Mononuclear cell (primary cell): ENCODE data around the gene MYOD1. TPM values are rescaled to one million over a fixed set of nuclear protein-coding genes. Genes with fewer than 3 reads are reported as not detected.

ENCODE experiments used
- H3K27me3 ChIP-seq: 2 replicates; pipeline ENCODE4 v1.6.0; 2011; ENCODE audit warnings: low read length, control low read depth; ENCODE audit not compliant: insufficient read depth
- H3K4me1 ChIP-seq: 2 replicates; pipeline ENCODE4 v1.5.1; 2011; ENCODE audit warnings: mild to moderate bottlenecking, low read length, control low read depth; ENCODE audit not compliant: insufficient read depth
- H3K4me3 ChIP-seq: 2 replicates; pipeline ENCODE4 v1.5.1; 2011; ENCODE audit warnings: mild to moderate bottlenecking, low read length, moderate library complexity
- H3K9me3 ChIP-seq: 2 replicates; pipeline ENCODE4 v1.5.1; 2011; ENCODE audit warnings: low read depth, mild to moderate bottlenecking, control low read depth, low read length
- total RNA-seq: library from RNA; depleted of rRNA; stranded (reverse); fragments of >200 nt; gene quantifications from one replicate; pipeline ENCODE4 v1.2.3, GENCODE V29; 2012

The MYOD1 gene
- total RNA-seq, 1 donor = not detected

DNA sequence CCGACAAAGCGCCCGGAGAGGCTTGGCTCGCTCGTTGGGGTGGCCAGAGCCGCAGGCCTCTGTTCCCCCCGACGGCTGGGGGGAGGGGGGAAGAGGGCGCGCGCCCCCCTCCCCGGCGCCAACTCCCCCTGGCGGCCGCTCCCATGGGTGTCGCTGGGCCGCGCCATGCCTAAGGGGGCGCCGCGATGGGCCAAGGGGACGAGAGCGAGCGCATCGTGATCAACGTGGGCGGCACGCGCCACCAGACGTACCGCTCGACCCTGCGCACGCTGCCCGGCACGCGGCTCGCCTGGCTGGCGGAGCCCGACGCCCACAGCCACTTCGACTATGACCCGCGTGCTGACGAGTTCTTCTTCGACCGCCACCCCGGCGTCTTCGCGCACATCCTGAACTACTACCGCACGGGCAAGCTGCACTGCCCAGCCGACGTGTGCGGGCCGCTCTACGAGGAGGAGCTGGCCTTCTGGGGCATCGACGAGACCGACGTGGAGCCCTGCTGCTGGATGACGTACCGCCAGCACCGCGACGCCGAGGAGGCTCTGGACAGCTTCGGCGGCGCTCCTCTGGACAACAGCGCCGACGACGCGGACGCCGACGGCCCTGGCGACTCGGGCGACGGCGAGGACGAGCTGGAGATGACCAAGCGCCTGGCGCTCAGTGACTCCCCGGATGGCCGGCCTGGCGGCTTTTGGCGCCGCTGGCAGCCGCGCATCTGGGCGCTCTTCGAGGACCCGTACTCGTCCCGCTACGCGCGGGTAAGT lies 16.6 kb downstream of the MYOD1 start:
- H3K9me3 ChIP-seq = no peaks in the 10 kb centered on the region

GRCh38 chr11:17736579-17736893 lies 17.2 kb downstream of the MYOD1 start:
- H3K4me1 ChIP-seq = no peaks in the 10 kb centered on the region
- peaks cover 46% of the 10 kb centered on the region for H3K27me3 ChIP-seq
- no peak overlapping the region for H3K4me3 ChIP-seq
- no peaks in the 10 kb centered on the region for H3K9me3 ChIP-seq

More for the DNA sequence above, 16.6 kb downstream of the MYOD1 start:
- Histone ChIP-seq H3K4me3 (no peak overlapping the region), H3K27me3 (peaks cover 46% of the 10 kb centered on the region), H3K4me1 (no peaks in the 10 kb centered on the region)

- Histone ChIP-seq H3K4me1 (no peaks in the 10 kb centered on the region), H3K27me3 (peaks cover 41% of the 10 kb centered on the region), H3K4me3 (no peak overlapping the region), H3K9me3 (no peaks in the 10 kb centered on the region)
These were observed 17.8 kb downstream of the MYOD1 start for GRCh38 chr11:17736930-17737817.

DNA sequence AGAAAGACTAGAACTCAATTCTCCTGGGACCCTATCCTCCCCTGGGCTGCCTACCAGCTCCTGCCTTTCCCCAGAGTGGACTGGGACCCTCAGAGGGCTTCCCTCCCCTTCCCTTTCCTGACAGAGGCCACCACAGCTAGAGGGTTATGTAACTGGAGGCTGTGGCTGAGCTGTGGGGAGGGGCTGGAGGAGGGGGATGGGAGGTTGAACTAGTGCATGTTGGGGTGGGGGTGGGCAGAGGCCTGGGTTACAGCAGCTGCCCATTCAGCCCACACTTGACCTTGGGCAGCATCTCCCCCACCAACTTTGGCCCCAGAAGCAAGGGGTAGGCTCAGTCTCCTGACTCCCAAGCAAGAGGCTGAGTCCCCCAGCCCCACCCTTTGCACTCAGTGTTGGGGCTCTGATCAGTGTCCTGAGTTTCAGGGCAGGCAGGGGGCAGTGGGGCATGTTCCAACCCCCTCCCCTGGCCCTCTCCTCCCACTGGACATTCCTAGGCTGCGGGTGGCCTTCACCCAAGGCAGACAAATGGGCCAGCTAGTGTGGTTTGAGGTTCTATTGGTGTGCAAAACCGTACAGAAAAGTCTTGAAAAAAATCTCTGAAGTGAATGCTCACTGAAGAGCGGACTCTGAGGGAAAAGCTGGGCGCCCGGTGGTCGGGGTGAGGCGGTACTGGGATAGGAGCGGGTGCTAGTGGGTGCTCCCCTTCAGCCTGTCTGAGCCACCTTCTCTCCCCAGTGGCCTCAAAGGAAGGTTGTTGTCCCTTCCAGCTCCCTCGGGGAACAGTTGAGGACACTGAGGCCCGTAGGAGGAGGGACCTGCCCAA lies 19.0 kb downstream of the MYOD1 start:
- H3K4me3 ChIP-seq = no peak overlapping the region
- no peaks in the 10 kb centered on the region for H3K9me3 ChIP-seq
- H3K4me1 ChIP-seq = no peaks in the 10 kb centered on the region
- peaks cover 32% of the 10 kb centered on the region for H3K27me3 ChIP-seq

- H3K4me1 ChIP-seq = no peaks in the 10 kb centered on the region
- no peaks in the 10 kb centered on the region for H3K9me3 ChIP-seq
- H3K27me3 ChIP-seq = peaks cover 22% of the 10 kb centered on the region
- no peak overlapping the region for H3K4me3 ChIP-seq
These were observed 20.6 kb downstream of the MYOD1 start for GRCh38 chr11:17739945-17740338.

DNA sequence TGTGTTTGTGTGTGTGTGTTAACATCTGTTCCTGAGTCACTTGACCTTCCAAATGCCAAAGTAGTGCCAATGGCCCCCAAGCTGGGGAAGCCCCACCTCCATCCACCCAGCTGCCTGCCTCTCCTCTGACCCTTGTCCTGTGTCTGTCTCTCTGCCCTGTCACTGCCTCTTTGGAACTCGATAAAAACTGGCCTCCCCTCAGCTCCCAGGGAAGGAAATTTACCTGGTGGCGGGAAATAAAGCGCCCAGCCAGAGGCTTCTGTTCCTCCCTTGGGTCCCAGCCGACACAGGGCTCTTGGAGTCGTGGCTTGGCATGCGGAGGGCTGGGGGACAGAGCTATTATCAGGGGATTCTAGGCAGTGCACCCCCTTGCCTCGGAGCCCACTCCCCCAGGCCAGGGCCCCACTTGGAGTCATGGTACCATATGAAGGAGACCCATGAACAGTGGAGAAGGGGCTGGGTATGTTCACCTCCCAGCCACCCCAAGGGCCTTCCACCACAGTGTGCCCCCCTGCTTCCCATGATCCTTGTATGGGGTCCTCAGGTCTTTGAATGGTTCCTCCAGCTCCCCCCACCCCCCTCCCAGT lies 21.4 kb downstream of the MYOD1 start:
- no peaks in the 10 kb centered on the region for H3K4me1 ChIP-seq
- no peaks in the 10 kb centered on the region for H3K9me3 ChIP-seq
- peaks cover 22% of the 10 kb centered on the region for H3K27me3 ChIP-seq

DNA sequence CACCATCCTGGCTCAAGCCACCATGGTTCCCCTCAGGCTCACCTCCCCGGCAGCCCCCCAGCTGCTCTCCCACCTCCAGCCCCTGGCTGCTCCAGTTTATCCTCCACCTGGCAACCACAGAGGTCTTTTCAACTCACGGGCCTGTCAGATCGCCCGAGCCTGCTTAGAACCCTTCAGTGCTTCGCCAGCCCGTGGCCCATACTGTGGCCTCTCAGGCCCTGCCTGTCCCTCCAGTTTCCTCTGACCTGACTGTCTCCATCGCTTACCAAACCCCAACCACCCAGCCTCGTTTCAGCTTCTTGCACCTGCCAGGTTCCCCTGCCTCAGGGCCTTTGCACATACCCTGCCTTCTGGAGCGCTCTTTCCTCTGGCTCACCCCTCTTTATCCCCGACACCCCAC lies 22.1 kb downstream of the MYOD1 start:
- H3K4me1 ChIP-seq = no peaks in the 10 kb centered on the region
- H3K9me3 ChIP-seq = no peaks in the 10 kb centered on the region
- no peak overlapping the region for H3K4me3 ChIP-seq
- H3K27me3 ChIP-seq = peaks cover 17% of the 10 kb centered on the region

More for the DNA sequence above, 21.4 kb downstream of the MYOD1 start:
- no peak overlapping the region for H3K4me3 ChIP-seq

- H3K27me3 ChIP-seq = peaks cover 11% of the 10 kb centered on the region
- no peaks in the 10 kb centered on the region for H3K9me3 ChIP-seq
- H3K4me3 ChIP-seq = no peak overlapping the region
- no peaks in the 10 kb centered on the region for H3K4me1 ChIP-seq
These were observed 22.6 kb downstream of the MYOD1 start for GRCh38 chr11:17742019-17742418.

GRCh38 chr11:17743026-17743807 lies 23.8 kb downstream of the MYOD1 start:
- Histone ChIP-seq H3K9me3 (no peaks in the 10 kb centered on the region), H3K27me3 (peaks cover 5% of the 10 kb centered on the region), H3K4me1 (no peaks in the 10 kb centered on the region), H3K4me3 (no peak overlapping the region)

GRCh38 chr11:17743808-17744119 lies 24.4 kb downstream of the MYOD1 start:
- Histone ChIP-seq H3K4me3 (no peak overlapping the region), H3K4me1 (no peaks in the 10 kb centered on the region), H3K9me3 (no peaks in the 10 kb centered on the region), H3K27me3 (peaks cover 5% of the 10 kb centered on the region)

DNA sequence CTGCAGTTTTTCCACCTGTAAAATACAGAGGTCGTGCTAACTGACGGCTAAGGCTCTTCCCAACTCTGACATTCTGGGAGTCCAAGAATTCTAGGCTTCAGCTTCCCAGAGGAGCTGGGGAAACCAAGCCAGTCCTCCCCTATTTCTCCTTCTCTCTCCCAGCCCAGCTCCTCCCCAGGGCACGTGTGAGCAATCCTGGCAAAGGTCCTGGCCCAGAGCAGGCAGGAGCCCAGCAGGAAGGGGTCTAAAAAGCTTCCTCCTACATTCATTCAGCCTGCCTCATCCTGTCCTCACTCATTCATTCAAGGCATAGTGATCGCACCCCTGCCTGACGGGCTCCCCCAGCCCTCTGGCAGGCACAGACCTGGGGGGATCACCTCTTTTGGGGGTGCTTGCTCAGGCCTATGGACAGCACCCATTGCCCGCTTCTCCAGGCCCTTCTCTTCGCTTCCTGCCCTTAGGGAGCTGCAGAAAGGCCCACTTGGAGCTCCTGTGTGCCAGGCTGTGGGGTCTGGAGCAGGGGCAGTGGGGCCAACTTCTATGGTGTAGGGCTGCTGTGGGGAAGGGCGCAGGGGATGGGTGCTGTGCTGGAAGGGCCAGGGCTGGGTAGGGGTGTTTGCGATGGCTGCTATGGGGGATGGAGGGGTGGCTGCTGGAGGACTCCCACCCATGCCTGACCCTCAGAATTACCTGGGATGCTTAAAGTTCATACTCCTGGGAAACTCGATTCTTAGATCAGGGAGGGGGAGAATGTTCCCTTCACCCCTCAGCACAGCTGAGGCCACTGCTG lies 25.0 kb downstream of the MYOD1 start:
- Histone ChIP-seq H3K4me1 (no peaks in the 10 kb centered on the region), H3K9me3 (no peaks in the 10 kb centered on the region), H3K4me3 (no peak overlapping the region), H3K27me3 (peaks cover 2% of the 10 kb centered on the region)

DNA sequence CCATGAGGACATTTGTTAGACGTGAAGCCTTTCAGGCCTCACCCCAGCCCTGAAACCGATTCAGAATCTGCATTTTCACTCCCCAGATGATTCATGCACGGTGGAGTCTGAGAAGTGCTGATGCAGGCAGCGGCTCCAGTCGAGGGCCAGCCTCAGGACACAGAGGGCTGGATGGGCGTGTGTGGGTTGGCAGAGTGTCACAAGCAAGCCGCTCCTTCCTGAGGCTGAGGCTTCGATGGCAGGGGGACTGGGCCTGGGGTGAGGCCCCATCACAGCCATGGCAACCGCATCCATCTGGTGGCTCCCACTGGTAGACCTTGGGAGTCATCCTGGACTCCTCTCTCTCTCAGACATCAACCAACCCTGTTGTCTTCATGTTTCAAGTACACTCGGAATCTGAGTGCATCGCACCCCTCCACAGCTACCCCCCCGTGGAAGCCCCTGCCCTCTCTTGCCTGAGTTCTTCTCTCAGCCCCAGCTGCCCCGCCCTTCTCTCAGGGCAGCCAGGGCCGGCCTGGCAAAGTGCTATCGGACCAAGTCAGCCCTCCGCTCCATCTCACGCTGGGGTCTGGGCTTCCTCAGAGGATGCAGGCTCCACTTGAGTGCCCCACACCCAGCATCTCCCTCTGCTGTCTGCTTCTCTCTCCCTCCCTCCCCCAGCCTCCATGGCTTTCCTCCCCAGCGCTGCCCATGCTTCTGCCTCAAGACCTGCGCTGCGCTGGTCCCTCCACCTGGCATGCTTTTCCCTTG lies 25.8 kb downstream of the MYOD1 start:
- Histone ChIP-seq H3K4me3 (no peak overlapping the region), H3K27me3 (no peaks in the 10 kb centered on the region), H3K4me1 (no peaks in the 10 kb centered on the region)

DNA sequence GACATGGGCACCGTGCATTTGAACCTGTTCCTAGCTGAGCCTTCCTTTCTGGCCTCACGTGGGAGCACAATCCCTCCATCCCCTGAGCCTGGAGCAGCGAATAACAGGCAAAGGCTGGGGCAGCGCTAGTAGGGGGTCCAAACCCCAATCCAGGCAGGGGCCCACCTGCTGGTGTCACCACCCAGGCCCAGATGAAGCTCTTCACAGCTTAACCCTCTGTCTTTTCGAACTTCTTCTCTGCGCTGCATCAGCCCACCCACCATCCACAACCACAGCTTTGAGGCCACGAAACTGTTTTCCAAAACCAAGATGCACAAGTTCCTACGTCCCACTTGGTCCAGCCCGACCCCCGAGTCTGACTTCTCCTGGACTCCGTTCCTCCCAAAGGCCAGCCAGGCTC lies 26.7 kb downstream of the MYOD1 start:
- no peaks in the 10 kb centered on the region for H3K27me3 ChIP-seq
- H3K4me3 ChIP-seq = no peak overlapping the region
- no peaks in the 10 kb centered on the region for H3K4me1 ChIP-seq
- H3K9me3 ChIP-seq = no peaks in the 10 kb centered on the region

More for the DNA sequence above, 25.8 kb downstream of the MYOD1 start:
- H3K9me3 ChIP-seq = no peaks in the 10 kb centered on the region
